Stomach (tissue), 4 donors: ENCODE results near the gene OBSCN.

ENCODE experiments used
- CTCF ChIP-seq, 7 experiments: fragments of 450-650 bp in 4 of 7; fragments of 200-600 bp in 3 of 7; sonication (generic) in 3 of 7; IDR thresholded peaks; one replicate each; pipeline ENCODE4 v1.5.1; 2016 to 2019; ENCODE audit warnings: antibody characterized with exemption in 7 of 7, control low read depth in 2 of 7, mild to moderate bottlenecking in 1 of 7
- POLR2AphosphoS5 ChIP-seq, 3 donors: sonication (generic); formaldehyde crosslinking; IDR thresholded peaks; one replicate each; pipeline ENCODE4 v1.6.1; 2016; ENCODE audit warnings: antibody characterized with exemption in 3 of 3

GRCh38 chr1:228224198-228225164 is 16.6 kb downstream of the OBSCN start:
- TF ChIP-seq POLR2AphosphoS5 (IDR thresholded peaks at IDR 0.05): no peak
- no peak for TF ChIP-seq CTCF (IDR thresholded peaks at IDR 0.05)
